Loucy (cell line): ENCODE measurements around the gene DGKI.

Source experiments
- CTCF ChIP-seq: fragments of 200-600 bp; sonication (generic); conservative IDR thresholded peaks from 2 replicates; pipeline ENCODE4 v1.5.1; 2014; ENCODE audit warnings: mild to moderate bottlenecking, antibody characterized with exemption, low read length
- EZH2phosphoT487 ChIP-seq: fragments of 200-600 bp; IDR thresholded peaks from 2 replicates; pipeline ENCODE4 v1.6.1; 2018; ENCODE audit warnings: antibody characterized with exemption, mild to moderate bottlenecking, moderate library complexity, borderline replicate concordance

GRCh38 chr7:137635874-137636273, 210.9 kb downstream of the DGKI start:
- TF ChIP-seq CTCF (no peak), EZH2phosphoT487 (no peak)
